ENCODE data around the gene COL19A1. TPM values are rescaled to one million over a fixed set of nuclear protein-coding genes. Genes with fewer than 3 reads are reported as not detected.
A peak's percentile ranks its signal among the peaks of the same experiment; 100 is the strongest.

The COL19A1 gene
- total and polyA plus RNA-seq, 9 of the 15 experiments (the other 6 are each of a cell fraction or from before 2014, with no cell fraction given) = not detected

DNA sequence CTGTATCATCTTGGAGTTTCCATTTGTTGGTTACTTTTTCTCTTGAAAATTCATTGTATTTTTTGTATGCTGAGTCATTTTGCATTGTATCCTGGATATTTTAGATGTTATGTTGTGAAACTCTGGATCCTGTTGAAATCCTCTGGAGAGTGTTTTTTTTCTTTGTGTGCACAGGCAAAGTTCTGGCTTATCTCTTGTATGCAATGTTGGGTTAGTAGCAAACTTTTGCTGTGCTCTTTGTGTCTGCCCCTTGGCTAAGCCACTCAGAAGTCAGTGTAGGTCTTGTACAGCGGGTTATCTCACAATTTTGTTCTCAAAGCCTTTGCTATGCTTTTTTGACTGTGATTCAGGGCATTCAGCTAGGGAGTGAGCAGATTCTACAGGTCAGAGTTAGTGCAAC, 40.5 kb upstream of the COL19A1 start (continued):
- no peak for TF ChIP-seq PHF8 (IDR thresholded peaks at IDR 0.05; ENCODE audit: borderline replicate concordance, low read length)
- no peak for TF ChIP-seq SAFB (IDR thresholded peaks at IDR 0.05; ENCODE audit: borderline replicate concordance, low read depth, low read length)
- no peak for TF ChIP-seq ZNF224 (CRISPR knock-in tag; IDR thresholded peaks at IDR 0.05)
- no peak for TF ChIP-seq ZSCAN29 (IDR thresholded peaks at IDR 0.05)
- peak; percentile 40; the same call in 1 of the 2 replicates for TF ChIP-seq ARID1B (IDR thresholded peaks at IDR 0.05)
- peak; percentile 31; the same call in 1 of the 2 replicates for TF ChIP-seq SOX6 (IDR thresholded peaks at IDR 0.05)
- peak in 1 of 2 experiments; percentile 63; a peak in 3 of 4 replicates for TF ChIP-seq KDM1A (IDR thresholded peaks at IDR 0.05)
- no peak for TF ChIP-seq SMARCE1 (IDR thresholded peaks at IDR 0.05)
- TF ChIP-seq ZNF384 (IDR thresholded peaks at IDR 0.05; ENCODE audit: low read depth, low read length) = peak; percentile 52; the same call in 1 of the 2 replicates
- peak; percentile 34 for TF ChIP-seq TAL1 (IDR thresholded peaks at IDR 0.05)
- TF ChIP-seq MAFG (tag; conservative IDR thresholded peaks at IDR 0.05) = peak; percentile 57
- TF ChIP-seq DPF2 (IDR thresholded peaks at IDR 0.05) = 0 out of 2 replicates have a peak, but pooled peaks have one; percentile 37
- TF ChIP-seq ZNF316 (IDR thresholded peaks at IDR 0.05) = peak; percentile 28; the same call in 1 of the 2 replicates
- no peak for TF ChIP-seq BRD4 (IDR thresholded peaks at IDR 0.05)
- no peak for TF ChIP-seq HMG20A (CRISPR knock-in tag; conservative IDR thresholded peaks at IDR 0.05)
- TF ChIP-seq ZNF174 (CRISPR knock-in tag; IDR thresholded peaks at IDR 0.05) = no peak
- TF ChIP-seq NFE2 (IDR thresholded peaks at IDR 0.05; ENCODE audit: low read depth) = peak; percentile 54
